ENCODE measurements around the gene SYDE2. TPM values are rescaled to one million over a fixed set of nuclear protein-coding genes. Genes with fewer than 3 reads are reported as not detected.

SYDE2 gene
- total and polyA plus RNA-seq, 9 of the 15 experiments (the other 6 are each of a cell fraction or from before 2014, with no cell fraction given), result 0.39 to 8.7 (median 4.5) TPM

DNA sequence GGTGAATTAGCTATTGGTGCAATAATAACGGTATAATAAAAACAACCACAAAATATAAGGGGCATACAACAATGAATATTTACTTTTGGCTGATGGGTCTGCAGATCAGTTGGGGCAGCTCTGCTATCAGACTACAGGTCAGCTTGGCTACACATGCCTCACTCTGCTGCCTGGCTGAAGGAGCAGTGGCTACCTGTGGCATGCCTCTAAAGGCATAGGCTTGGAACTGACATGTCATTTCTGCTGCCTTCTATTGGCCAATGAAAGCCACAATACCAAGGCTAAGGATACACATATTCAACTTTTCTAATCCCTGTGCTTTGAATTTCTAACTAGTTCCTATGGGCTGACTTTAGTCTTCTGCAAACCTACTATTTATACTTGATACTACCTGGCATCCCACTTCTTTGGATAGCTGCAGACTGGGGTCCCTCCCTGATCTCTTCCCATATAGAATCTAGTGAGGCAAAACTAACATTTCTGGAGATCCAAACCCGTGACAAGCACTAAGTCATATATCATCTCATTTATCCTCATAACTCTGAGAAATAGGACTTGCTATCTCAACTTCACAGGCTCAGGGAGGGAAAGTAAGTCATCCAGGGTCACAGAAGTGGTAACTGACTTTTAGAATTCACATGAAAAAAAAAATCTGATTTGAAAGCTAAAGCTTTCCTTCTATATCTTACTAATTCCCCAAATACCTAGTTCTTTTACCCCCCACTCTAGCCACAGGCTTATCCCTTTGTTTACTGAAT, 19.2 kb upstream of the SYDE2 start (continued):
- TF ChIP-seq ZNF583 (CRISPR knock-in tag; IDR thresholded peaks at IDR 0.05) (0 out of 2 replicates have a peak, but pooled peaks have one; percentile 60), TFE3 (CRISPR knock-in tag; IDR thresholded peaks at IDR 0.05) (peak; percentile 4; the same call in 1 of the 2 replicates), TAF1 (IDR thresholded peaks at IDR 0.05; ENCODE audit: control insufficient read depth, extremely low read depth, insufficient read depth, low read length, severe bottlenecking) (no peak), ZNF316 (IDR thresholded peaks at IDR 0.05) (no peak), HMGN3 (IDR thresholded peaks at IDR 0.05; ENCODE audit: borderline replicate concordance, extremely low read depth, insufficient read length, low read depth, low read length) (peak; percentile 28), MEIS2 (IDR thresholded peaks at IDR 0.05; ENCODE audit: partially characterized antibody) (peak; percentile 97), ILF3 (IDR thresholded peaks at IDR 0.05; ENCODE audit: borderline replicate concordance) (no peak), EHMT2 (IDR thresholded peaks at IDR 0.05) (no peak), ARID1B (IDR thresholded peaks at IDR 0.05) (peak; percentile 91), RCOR1 (IDR thresholded peaks at IDR 0.05; ENCODE audit: borderline replicate concordance in 1 of 2, low read depth in 2 of 2, low read length in 2 of 2) (peak in 1 of 2 experiments; percentile 80; a peak in 3 of 4 replicates), BDP1 (IDR thresholded peaks at IDR 0.05; ENCODE audit: insufficient read depth, insufficient read length) (no peak), TCF3 (CRISPR knock-in tag; IDR thresholded peaks at IDR 0.05) (peak; percentile 68), ARID3A (IDR thresholded peaks at IDR 0.05; ENCODE audit: borderline replicate concordance, low read depth, low read length) (0 out of 2 replicates have a peak, but pooled peaks have one; percentile 62), ADNP (tag; IDR thresholded peaks at IDR 0.05) (peak; percentile 64; the same call in 1 of the 2 replicates), DEAF1 (CRISPR knock-in tag; IDR thresholded peaks at IDR 0.05) (0 out of 2 replicates have a peak, but pooled peaks have one; percentile 20), TRIM24 (IDR thresholded peaks at IDR 0.05) (0 out of 4 replicates have a peak, but pooled peaks of 1 of the 2 experiments have one; percentile 46), ZNF592 (IDR thresholded peaks at IDR 0.05) (0 out of 2 replicates have a peak, but pooled peaks have one; percentile 32), SMARCE1 (IDR thresholded peaks at IDR 0.05) (peak; percentile 64; the same call in 1 of the 2 replicates), MTA2 (IDR thresholded peaks at IDR 0.05; ENCODE audit: low read depth) (peak; percentile 74)
